Medulla oblongata (tissue), 1 donor: ENCODE results near the gene TLCD3B.
A peak's percentile ranks its signal among the peaks of the same experiment; 100 is the strongest.

ENCODE experiments used
- DNase-seq: peaks from one replicate; pipeline ENCODE4 v3.0.0-alpha.2; 2015; ENCODE audit errors: extremely low spot score

Gene TLCD3B, protein sequence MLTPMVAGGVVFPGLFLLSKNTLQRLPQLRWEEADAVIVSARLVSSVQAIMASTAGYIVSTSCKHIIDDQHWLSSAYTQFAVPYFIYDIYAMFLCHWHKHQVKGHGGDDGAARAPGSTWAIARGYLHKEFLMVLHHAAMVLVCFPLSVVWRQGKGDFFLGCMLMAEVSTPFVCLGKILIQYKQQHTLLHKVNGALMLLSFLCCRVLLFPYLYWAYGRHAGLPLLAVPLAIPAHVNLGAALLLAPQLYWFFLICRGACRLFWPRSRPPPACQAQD

DNA sequence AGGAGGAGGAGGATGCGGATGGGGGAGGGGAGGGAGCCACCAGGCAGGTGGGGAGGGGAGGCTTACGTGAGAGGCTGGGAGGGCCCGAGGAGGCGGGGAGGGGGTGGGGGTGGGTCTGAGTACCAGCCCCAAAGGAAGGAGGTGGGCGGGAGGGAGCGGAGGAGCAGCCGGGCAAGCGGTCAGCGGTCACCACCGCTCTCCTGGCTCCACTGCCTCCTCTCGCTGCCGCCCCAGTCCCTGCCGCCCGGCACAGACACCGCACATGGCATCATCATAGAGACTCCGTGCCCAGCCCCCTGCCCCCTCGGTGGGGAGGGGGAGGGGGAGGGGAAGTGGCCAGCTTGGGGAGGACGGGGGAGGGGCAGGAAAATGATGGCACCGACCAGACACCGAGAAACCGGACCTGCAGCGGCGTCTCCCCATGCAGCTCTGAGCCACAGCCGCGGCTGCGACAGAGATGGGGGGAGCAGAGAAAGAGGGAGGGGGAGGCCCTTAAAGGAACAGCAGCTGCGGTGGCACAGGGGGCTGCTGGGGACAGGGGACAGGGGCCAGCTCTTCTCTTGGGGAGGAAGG lies at the start of gene TLCD3B:
Gene TLCD3B, minus strand, starts transcription at position 431 of the 573 bp plus-strand sequence. CDS start 744 bp downstream, outside the sequence.
- DNase-seq = no peak

DNA sequence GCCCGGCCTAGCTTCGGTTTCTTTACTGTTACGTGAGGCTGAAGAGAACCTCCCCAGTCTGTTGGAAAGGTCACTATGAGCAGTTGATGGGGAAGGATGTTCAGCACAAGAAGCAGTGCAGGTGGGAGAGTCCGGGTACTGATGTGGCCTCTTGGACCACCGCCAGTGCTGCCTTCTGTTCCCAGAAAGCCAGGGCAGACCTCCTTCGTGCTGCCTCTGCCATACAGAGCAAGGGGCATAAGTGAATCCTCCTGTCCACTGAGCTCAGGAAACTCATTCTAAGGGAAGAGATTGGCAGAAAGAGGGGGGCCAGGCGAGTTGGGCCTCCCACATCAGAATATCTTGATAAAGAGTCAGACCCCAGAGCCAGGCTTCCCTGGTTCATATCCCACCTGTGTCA lies 48.4 kb upstream of the TLCD3B start:
- no peak for DNase-seq

DNA sequence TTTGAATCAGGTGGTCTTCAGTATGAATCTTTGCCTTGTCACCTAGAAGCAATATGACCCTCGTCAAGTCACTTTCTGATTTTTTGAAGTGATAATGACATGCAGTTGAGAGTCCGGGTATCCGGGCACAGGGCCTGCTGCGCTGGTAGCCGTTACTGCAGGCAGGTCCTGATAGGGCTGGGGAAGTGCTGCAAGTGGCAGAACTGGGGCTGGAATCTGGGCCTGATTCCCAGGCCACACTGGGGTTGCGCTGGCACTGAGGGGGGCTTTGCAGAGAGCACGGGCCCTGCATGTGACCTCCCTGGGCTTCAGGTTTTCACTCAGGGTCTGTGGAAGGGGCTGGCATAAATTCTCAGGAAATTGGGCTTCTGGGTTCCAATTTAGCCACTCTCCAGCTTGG lies 47.7 kb upstream of the TLCD3B start:
- no peak for DNase-seq

DNA sequence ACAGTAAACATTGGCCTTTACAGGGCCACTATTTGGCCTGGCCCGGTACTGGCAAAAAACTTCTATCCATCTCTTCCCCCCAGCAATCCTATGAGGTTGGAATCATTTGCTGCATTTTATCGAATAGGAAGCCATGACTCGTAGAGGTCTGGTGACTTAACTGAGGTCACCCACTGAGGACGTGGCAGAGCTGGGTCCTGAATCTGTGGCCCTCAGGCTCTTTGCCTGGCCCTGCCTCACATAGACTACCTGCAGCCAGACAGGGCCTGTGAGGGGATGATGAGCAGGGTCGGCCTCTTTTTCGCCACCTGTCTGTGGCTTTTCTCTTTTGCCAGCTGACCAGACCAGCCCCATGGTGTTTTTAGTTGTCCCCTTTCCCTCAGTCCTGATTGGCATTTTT lies 46.6 kb upstream of the TLCD3B start:
- no peak for DNase-seq

DNA sequence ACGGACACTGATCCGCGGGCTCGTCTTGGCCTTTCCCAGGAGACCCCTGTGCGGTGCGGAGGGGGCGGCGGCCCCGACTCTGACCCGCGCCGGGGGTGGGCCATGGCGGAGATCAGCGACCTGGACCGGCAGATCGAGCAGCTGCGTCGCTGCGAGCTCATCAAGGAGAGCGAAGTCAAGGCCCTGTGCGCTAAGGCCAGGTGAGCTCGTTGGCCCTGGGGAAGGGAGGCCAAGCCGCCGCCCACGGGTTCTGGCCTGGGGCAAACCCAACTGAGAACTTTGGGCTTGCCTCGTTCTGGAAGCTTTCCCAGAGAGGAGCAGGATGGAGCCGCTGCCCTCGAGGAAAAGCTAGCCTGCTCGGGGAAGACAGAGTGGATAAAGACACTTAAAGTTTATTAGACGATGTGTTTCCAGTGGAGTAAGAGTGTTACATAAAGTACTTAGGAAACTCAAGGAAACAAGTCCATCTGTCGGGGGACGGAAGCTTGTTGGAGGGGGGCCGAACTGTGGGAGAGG lies 45.3 kb upstream of the TLCD3B start:
- no peak for DNase-seq

DNA sequence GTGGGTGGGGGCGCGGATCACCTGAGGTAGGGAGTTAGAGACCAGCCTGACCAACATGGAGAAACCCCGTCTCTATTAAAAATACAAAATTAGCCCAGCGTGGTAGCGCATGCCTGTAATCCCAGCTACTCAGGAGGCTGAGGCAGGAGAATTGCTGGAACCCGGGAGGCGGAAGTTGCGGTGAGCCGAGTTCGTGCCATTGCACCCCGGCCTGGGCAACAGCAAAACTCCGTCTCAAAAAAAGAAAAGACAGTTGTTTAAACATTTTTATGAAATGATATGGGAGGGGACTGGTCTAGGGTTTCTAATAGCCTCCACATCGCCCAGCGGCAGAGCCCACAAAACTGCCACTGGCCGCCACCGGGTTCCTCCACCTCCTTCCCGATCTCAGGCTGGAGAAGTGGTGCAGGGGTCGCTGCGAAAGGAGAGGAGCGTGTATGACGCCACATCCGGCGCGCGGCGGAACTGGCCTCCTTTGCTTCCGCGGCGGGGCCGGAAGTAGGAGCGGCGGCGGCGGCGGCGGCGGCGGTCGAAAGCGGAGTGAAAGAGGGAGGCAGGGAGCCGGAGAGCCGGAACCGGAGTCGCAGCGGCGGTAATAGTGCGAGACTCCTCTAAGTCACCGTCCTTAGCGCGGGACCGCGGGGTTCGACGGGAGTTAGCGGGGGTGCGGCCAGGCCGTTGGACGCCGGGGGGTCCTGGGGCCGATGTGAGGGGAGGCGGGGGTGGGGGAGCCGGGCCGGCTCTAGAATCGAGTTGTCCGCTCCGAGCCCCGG lies 44.6 kb upstream of the TLCD3B start, which contains the start of gene PPP4C:
Gene PPP4C, plus strand, starts transcription at position 492 of the 773 bp plus-strand sequence. CDS start 384 bp downstream, outside the sequence.
- peak; percentile 85 for DNase-seq

DNA sequence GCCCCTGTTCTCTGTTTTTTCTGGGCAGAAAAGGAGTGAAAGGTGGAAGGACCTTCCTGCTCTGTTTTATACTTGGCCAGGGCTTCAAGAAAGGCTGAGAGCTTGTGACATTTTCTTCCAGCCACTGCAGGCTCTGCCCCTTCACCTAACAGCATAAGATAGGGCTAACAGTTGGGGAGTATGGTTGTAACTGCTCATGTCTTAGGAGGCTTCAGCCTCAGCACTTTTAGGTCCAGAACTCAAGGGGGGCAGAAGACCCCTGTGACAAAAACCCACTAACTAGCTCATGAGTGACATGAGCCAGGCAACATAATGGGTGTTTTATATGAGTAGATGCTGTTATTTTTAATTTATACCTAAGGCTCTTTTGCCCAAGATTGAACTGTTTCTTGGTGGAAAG lies 39.4 kb upstream of the TLCD3B start:
- no peak for DNase-seq

DNA sequence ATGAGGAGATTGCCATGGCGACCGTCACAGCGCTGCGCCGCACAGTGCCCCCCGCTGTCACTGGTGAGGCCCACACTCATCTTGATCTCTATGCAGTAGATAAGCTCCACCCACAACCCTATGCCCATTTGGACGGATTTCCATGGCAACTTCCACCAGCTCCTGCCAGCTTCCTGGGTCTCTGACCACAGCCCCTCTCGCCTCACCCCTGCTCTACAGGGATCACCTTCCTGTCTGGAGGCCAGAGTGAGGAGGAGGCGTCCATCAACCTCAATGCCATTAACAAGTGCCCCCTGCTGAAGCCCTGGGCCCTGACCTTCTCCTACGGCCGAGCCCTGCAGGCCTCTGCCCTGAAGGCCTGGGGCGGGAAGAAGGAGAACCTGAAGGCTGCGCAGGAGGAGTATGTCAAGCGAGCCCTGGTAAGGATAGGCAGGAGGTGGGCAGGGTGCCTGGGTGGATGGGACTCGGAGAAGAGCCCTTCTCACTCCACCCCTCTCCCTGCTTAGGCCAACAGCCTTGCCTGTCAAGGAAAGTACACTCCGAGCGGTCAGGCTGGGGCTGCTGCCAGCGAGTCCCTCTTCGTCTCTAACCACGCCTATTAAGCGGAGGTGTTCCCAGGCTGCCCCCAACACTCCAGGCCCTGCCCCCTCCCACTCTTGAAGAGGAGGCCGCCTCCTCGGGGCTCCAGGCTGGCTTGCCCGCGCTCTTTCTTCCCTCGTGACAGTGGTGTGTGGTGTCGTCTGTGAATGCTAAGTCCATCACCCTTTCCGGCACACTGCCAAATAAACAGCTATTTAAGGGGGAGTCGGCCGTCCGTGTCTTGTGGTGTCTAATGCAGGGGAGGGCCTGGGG lies 38.8 kb upstream of the TLCD3B start:
- DNase-seq = peak; percentile 65

DNA sequence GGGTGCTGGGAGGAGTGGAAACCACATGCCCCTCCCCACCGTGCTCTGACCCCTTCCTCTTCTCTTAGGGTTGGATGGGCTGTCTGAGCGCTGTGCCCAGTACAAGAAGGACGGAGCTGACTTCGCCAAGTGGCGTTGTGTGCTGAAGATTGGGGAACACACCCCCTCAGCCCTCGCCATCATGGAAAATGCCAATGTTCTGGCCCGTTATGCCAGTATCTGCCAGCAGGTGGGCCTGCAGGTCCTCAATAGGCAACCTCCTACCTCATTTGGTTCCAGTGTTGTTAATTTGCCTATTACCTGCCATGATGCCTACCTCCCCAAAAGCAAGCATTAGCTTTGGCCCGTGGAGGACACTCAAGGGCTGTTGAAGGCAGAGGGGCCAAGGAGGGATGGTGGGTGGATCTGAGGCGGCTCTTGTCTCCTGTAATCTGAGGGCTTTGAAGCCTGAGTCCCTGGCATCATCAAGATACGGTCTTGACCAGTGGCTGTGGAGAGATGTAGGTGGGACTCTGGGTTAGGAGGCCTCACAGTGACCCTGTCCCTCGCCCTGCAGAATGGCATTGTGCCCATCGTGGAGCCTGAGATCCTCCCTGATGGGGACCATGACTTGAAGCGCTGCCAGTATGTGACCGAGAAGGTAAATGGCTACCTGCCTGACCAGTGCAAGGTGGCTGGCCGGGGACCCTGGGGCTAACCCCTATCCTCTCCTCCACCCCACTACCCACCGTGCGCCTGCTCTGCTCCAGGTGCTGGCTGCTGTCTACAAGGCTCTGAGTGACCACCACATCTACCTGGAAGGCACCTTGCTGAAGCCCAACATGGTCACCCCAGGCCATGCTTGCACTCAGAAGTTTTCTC lies 37.9 kb upstream of the TLCD3B start:
- DNase-seq = no peak

DNA sequence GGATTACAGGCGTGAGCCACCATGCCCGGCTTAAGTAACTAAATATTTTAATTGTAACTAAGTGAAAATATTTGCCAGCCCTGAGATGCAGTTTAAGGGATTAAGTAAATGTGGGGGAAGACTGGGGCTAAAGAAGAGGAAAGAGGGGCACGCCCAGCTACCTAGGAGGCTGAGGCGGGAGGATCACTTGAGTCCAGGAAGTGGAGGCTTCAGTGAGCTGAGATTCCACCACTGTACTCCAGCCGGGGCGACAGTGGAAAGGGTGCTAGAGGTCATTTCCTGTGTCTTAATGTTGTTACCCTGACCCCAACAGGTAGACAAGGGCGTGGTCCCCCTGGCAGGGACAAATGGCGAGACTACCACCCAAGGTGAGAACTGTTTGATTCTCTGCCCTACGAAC lies 37.3 kb upstream of the TLCD3B start:
- DNase-seq = no peak

DNA sequence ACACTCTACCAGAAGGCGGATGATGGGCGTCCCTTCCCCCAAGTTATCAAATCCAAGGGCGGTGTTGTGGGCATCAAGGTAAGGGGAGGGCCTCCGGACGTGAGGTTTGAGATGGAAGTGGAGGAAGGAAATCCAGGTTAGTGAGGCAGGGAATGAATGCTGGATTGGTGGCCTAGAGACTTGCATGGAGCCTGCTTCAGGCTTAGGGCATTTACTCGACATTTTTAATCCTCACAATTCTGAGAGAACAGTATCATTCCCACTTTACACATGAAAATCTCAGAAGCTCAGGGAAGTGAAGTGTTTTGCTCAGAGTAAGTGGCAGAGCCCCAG lies 36.5 kb upstream of the TLCD3B start:
- DNase-seq = no peak

DNA sequence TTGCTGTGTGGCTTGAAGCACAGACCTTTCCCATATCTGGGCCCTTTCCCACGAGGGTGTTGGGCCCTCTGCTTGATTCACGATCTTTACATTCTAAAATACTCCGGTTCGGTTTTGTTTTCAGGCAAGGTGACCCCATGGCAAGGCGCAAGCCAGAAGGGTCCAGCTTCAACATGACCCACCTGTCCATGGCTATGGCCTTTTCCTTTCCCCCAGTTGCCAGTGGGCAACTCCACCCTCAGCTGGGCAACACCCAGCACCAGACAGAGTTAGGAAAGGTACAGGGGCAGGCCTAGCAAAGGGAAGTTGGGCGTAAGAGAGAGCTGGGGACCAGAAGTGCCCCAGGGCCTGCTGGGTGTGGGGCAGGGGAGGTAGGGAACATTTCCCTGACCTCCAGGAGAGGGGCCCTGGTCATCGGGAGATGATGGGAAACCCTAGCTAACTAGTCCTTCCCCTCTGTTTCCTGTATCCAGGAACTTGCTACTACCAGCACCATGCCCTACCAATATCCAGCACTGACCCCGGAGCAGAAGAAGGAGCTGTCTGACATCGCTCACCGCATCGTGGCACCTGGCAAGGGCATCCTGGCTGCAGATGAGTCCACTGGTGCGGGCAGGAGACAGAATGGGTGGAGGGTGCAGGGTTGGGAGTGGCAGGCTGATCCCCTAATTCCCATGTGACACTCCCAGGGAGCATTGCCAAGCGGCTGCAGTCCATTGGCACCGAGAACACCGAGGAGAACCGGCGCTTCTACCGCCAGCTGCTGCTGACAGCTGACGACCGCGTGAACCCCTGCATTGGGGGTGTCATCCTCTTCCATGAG lies 35.9 kb upstream of the TLCD3B start:
- DNase-seq = peak; percentile 50

DNA sequence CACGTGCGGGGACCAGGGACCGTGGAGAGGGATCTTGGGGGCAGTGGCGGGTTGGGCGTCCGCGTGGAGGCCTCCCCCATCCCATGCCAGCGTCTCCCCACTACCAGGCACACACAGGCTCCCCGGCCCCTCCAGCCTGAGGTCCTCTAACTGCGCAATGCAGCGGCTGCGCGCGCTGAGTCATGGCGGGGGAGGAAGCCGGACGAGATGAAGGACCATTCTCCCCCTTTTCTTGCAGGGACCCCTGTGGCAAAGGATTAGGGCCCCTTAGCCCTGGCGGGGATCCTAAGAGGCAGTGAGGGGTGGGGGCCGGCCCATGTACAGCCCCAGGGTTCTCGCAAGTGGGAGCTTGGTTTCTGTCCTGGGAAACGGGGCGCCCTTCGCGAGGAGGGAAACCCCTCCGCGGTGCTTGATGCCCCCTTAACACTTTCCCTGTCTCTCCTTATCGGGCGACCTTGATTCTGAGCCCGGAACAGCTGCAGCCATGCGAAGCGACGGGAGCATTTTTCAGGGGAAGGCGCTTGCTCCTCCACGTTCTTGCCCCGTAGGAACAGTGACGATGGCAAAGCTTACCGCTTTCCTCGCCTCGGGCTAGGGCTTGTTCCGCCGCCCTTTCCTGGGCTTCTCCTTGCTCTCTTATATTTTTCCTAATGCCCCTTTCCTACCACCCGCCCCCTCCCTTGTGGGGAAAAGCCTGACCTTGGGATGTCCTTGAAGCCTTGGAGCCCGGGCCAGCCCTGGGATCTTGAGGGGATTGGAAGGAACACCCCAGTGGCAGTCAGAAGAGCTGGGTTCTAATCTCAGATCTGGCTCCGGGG lies 35.1 kb upstream of the TLCD3B start:
- DNase-seq = no peak

DNA sequence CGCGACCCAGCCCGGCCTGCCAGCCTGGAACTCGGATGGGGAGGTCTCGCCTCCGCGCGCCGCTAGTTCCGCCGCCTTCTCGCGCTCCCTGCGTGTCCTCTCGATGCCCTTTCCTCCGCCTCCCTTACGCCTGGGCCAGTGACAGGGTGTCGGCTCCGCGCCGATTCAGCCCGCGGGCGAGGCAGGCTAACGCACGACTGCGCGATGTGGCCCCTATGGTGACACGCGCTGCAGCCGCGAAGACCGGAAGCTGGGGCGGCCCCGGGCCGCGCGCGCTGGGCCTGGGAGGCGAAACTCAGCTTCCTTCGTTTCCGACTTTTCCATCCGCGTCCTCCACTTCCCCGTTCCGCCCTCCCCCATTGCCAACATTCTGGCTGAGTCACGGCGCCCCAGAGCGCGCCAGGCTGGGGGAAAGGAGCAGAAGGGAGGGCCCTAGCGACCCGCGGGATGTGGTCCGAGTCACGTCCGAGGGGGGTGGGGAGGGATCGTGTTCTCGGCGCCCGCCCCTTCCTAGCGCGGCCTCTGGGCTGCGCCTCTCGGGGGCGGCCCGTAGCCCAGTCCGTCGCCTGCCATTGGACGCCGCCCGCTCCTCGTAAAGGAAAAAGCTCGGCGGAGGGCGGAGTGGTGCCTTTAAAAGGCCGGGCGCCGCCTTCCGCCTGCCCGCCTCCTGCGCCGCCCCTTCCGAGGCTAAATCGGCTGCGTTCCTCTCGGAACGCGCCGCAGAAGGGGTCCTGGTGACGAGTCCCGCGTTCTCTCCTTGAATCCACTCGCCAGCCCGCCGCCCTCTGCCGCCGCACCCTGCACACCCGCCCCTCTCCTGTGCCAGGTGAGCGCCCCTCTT lies 34.3 kb upstream of the TLCD3B start, which contains the start of gene ALDOA:
Gene ALDOA, plus strand, starts transcription at position 659 of the 841 bp plus-strand sequence. CDS start 1,138 bp downstream, outside the sequence.
- peak; percentile 99 for DNase-seq

DNA sequence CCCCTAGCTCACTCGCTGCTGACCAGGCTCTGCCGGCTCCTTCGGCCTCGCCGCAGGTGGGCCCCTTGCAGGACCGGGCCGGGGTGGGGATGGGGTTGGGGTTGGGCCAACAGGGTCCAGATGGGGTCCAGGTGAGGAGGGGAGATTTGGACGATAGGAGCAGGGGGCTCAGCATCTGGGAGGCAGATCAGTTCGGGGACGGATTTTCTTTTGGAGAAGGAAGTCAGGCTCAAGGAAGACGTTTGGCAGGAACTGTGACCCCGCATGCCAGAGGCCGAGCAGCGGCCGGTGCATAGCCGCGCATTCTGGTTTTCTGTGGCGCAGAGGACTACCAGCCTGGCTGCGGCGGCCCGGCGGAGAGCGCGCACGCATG lies 33.6 kb upstream of the TLCD3B start:
- DNase-seq = no peak

DNA sequence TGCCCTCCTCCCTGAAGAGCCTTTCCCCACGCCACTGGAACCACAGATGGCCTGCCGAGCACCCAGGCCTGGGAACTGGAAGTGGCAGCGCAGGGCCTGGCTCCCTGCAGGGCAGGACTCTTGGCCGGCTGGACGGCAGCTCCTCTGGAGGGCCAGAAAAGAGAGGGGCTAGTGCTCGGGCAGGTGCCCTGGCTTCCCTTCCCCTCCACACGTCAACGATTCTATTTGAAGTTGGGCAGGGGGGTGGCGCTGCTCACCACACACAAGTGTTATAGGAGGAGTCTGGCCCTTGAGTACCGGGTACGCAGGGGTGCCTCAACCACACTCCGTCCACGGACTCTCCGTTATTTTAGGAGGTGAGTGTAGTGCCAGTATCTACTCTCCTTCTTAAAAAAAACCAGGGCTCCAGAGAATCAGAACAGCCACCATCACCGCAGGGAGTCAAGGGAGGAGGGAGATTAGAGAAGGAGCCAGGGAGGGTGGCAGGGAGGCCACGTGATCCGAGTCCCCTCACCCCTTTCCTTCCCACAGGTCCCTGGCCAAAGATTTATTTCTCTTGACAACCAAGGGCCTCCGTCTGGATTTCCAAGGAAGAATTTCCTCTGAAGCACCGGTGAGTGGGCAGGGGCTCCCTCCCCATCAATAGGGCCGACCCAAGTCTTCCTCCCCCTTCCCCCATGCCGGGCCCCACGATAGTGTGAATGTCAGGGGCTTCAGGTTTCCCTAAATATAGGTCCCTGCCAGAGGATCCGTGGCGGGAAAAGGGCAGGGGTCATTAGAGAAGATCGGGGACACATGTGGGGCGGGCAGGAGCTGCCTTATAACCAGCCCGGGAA lies 33.0 kb upstream of the TLCD3B start:
- peak; percentile 90 for DNase-seq

DNA sequence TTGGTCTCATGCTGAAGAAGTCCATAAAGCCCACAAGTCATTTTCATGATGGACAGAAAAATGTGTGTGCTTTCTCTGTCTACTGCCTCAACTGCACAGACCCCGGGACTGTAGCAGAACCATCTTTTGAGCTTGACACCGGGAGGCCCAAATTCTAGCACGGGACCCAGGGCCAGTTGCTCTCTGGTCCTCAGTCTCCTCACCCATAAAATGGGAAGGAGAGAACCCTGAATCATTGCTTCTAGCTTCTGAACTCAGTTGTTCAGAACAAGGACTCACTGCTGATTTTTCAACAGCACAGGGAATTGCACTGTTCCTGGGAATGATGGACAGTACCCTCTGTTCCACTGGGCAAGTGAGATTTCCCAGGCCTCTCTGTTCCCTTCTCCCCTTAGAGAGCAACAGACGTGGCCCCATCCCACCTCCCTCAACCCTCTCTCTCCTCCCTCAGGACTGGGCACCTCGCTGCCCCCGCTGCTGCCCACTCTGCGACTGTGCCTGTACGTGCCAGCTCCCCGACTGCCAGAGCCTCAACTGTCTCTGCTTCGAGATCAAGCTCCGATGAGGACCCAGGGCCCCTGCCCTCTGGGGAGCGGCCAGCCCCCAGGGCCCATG lies 32.3 kb upstream of the TLCD3B start:
- no peak for DNase-seq
